SU-DHL-6 (cell line): Measurements from ENCODE around the gene GXYLT2.

Source experiments
- H2AFZ ChIP-seq: fragments of 200-600 bp; sonication (generic); 2 replicates; pipeline ENCODE4 v1.6.1; 2014; ENCODE audit warnings: low read depth, mild to moderate bottlenecking, moderate library complexity, mixed read lengths, antibody characterized with exemption, low read length; ENCODE audit not compliant: severe bottlenecking
- H3F3A ChIP-seq: fragments of 200-600 bp; shearing (Covaris generic); 2 replicates; pipeline ENCODE4 v1.6.0; 2016; ENCODE audit warnings: antibody characterized with exemption, mild to moderate bottlenecking; ENCODE audit not compliant: insufficient read depth
- H3K27ac ChIP-seq: fragments of 200-600 bp; sonication (generic); 2 replicates; pipeline ENCODE4 v1.5.1; 2016; ENCODE audit warnings: low read depth, mild to moderate bottlenecking, low read length, moderate library complexity, mixed read lengths
- H3K27me3 ChIP-seq: fragments of 200-600 bp; sonication (generic), shearing (Covaris generic); 2 replicates; pipeline ENCODE4 v1.6.0; 2014; ENCODE audit warnings: mild to moderate bottlenecking, low read length
- H3K36me3 ChIP-seq: fragments of 200-600 bp; sonication (generic); 2 replicates; pipeline ENCODE4 v1.6.1; 2014; ENCODE audit warnings: mild to moderate bottlenecking, low read length, mixed read lengths
- H3K4me2 ChIP-seq: fragments of 300-600, 200-600 bp; shearing (Covaris generic), sonication (generic); 2 replicates; pipeline ENCODE4 v1.6.0; 2014; ENCODE audit warnings: low read length, low read depth, mild to moderate bottlenecking; ENCODE audit not compliant: poor library complexity, severe bottlenecking
- H3K4me3 ChIP-seq: fragments of 200-600 bp; sonication (generic); 2 replicates; pipeline ENCODE4 v1.5.1; 2014; ENCODE audit warnings: antibody characterized with exemption, low read length, mild to moderate bottlenecking, mixed read lengths; ENCODE audit not compliant: insufficient read depth, poor library complexity, severe bottlenecking
- H3K79me2 ChIP-seq: fragments of 200-600 bp; sonication (generic); 2 replicates; pipeline ENCODE4 v1.6.1; 2014; ENCODE audit warnings: mild to moderate bottlenecking, low read length, moderate library complexity; ENCODE audit not compliant: insufficient read depth
- H3K9ac ChIP-seq: fragments of 200-600 bp; sonication (generic); 2 replicates; pipeline ENCODE4 v1.7.0; 2014; ENCODE audit warnings: mild to moderate bottlenecking, low read length
- H3K9me2 ChIP-seq: fragments of 200-600 bp; sonication (generic); replicated peaks from 2 replicates; pipeline ENCODE4 v1.6.1; 2014; ENCODE audit warnings: low read length; ENCODE audit not compliant: insufficient read depth
- H3K9me3 ChIP-seq: fragments of 200-600 bp; sonication (generic); 2 replicates; pipeline ENCODE4 v1.6.1; 2014; ENCODE audit warnings: low read length, mixed read lengths; ENCODE audit not compliant: insufficient read depth
- H4K20me1 ChIP-seq: fragments of 200-600 bp; sonication (generic); 2 replicates; pipeline ENCODE4 v1.6.1; 2014; ENCODE audit warnings: low read depth, mild to moderate bottlenecking, antibody characterized with exemption, low read length, moderate library complexity, mixed read lengths
- CTCF ChIP-seq: fragments of 200-600 bp; sonication (generic); IDR thresholded peaks from one replicate; pipeline ENCODE4 v1.5.1; 2017; ENCODE audit warnings: antibody characterized with exemption, mild to moderate bottlenecking, low read length, moderate library complexity; ENCODE audit not compliant: insufficient read depth, poor library complexity, severe bottlenecking
- EZH2phosphoT487 ChIP-seq: fragments of 200-600 bp; sonication (generic), shearing (Covaris generic); conservative IDR thresholded peaks from 2 replicates; pipeline ENCODE4 v1.6.1; 2018; ENCODE audit warnings: mild to moderate bottlenecking, antibody characterized with exemption, low read length, moderate library complexity, mixed read lengths

The GXYLT2 gene

GRCh38 chr3:72912532-72912931 lies 24.7 kb downstream of the GXYLT2 start:
- TF ChIP-seq EZH2phosphoT487 (no peak), CTCF (no peak)
- H4K20me1 ChIP-seq: no peaks in the 10 kb centered on the region

GRCh38 chr3:72914383-72914782 lies 26.5 kb downstream of the GXYLT2 start:
- H3K79me2 ChIP-seq: no peaks in the 10 kb centered on the region
- H3K9ac ChIP-seq: no peak overlapping the region
- H2AFZ ChIP-seq: no peak overlapping the region
- no peaks in the 10 kb centered on the region for H3K9me3 ChIP-seq
- H3K4me2 ChIP-seq: no peak overlapping the region
- no peaks in the 10 kb centered on the region for H3K36me3 ChIP-seq
- H4K20me1 ChIP-seq: no peaks in the 10 kb centered on the region
- TF ChIP-seq EZH2phosphoT487 (no peak), CTCF (no peak)
- no peak overlapping the region for H3K4me3 ChIP-seq
- H3K27ac ChIP-seq: no peak overlapping the region
- no peaks in the 10 kb centered on the region for H3K27me3 ChIP-seq
- H3K9me2 ChIP-seq: no peaks in the 10 kb centered on the region
- H3F3A ChIP-seq: no peaks in the 10 kb centered on the region

More at GRCh38 chr3:72912532-72912931, 24.7 kb downstream of the GXYLT2 start:
- H3K36me3 ChIP-seq: no peaks in the 10 kb centered on the region
- H3K79me2 ChIP-seq: no peaks in the 10 kb centered on the region
- H3K9me2 ChIP-seq: no peaks in the 10 kb centered on the region
- H3F3A ChIP-seq: no peaks in the 10 kb centered on the region
- no peak overlapping the region for H3K4me2 ChIP-seq
- H3K4me3 ChIP-seq: no peak overlapping the region
- H2AFZ ChIP-seq: no peak overlapping the region
- H3K27ac ChIP-seq: no peak overlapping the region
- H3K9me3 ChIP-seq: no peaks in the 10 kb centered on the region
- no peaks in the 10 kb centered on the region for H3K27me3 ChIP-seq
- no peak overlapping the region for H3K9ac ChIP-seq

GRCh38 chr3:72916250-72916649 lies 28.4 kb downstream of the GXYLT2 start:
- no peaks in the 10 kb centered on the region for H3K36me3 ChIP-seq
- H3K27me3 ChIP-seq: no peaks in the 10 kb centered on the region
- no peak for TF ChIP-seq EZH2phosphoT487
- no peak for TF ChIP-seq CTCF
- H3K9me2 ChIP-seq: no peaks in the 10 kb centered on the region
- no peak overlapping the region for H2AFZ ChIP-seq
- H3K9me3 ChIP-seq: no peaks in the 10 kb centered on the region
- H3K9ac ChIP-seq: no peak overlapping the region
- H3F3A ChIP-seq: no peaks in the 10 kb centered on the region
- H3K79me2 ChIP-seq: no peaks in the 10 kb centered on the region
- no peak overlapping the region for H3K4me2 ChIP-seq
- no peaks in the 10 kb centered on the region for H4K20me1 ChIP-seq
- H3K27ac ChIP-seq: no peak overlapping the region
- H3K4me3 ChIP-seq: no peak overlapping the region
